GM19043 (cell line): ENCODE measurements around the gene SLC9A9.

Source experiments
- ATAC-seq: cut with Tn5 transposase; IDR thresholded peaks from one replicate; pipeline ENCODE4 v1.9.1; 2021; ENCODE audit warnings: low read depth; ENCODE audit not compliant: unreplicated experiment

The SLC9A9 gene

DNA sequence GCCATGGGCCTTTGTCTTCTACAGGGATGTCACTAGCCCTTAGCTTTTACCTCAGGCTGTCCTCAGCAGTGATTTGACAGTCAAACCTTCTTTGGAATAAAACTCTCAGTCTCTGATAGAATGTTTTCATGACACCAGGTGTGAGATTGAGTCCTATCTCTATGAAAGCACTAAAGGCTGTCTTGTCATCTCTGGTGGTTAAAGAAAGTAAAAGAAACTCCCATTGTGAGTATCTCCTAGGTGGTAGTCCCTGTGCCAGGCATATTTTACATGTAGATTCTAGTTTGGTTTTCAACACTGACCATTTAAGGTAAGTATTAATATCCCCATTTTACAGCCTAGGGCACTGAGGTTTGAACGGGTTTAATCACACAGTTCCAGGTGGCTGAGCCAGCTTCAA, 368.5 kb downstream of the SLC9A9 start:
- no peak for ATAC-seq

- no peak for ATAC-seq
These were observed 370.1 kb downstream of the SLC9A9 start for GRCh38 chr3:143478115-143478693.

GRCh38 chr3:143476965-143477640, 371.2 kb downstream of the SLC9A9 start:
- ATAC-seq = no peak

- ATAC-seq = no peak
These were observed 372.3 kb downstream of the SLC9A9 start for GRCh38 chr3:143475981-143476380.

DNA sequence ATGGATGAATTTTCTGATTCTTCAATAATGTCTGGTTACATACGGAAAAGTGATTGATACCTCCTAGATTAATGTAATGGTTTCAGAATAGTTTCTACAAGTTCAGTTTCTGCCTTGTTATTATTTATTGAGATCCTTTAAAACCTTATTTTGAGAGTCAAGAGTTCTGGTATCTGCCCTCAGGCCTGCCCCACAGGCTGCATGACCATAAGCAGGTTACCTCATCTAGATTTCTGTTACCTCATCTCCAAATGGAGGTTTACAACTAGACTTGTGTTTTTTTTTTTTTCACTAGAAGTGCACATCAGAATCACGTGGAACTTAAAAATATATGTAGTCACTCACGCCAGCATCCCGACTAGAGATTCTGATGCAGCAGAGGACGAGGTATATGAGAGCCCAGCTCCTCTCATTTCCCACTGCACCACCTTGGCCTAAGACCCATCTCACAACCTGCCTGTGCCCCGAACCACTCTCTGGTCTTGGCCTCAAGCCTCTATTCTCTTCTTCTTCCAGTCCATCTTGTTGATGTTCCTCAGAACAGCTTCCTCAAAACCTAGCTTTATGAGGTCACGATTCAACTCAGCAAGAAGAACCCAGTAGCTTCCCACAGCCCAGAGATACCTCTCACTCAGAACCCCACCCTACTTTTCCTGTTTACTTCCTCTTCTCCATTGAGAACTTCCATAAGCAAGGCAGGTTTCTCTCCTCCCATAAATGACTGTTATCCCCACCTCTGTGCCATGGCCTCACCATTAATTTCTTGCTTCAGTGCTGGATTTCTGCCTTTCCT, 375.3 kb downstream of the SLC9A9 start:
- ATAC-seq = no peak

DNA sequence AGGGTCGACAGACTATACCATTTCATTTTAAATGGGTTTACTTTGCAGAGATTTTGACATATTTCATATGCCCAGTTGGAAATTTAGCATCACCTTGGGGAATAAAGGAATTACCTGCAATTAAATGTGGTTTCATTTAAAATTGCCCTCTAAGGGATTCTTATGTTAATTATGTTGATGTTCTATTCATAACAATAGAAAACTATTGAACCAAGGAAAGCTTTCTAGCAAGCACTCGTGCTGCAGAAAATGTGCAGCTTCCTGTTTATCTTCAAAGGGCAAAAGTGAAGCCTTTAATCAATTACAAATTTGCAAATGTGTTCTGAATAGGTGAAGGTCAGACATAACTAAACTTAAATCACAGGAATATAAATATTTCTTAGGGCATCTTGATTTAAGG, 376.6 kb downstream of the SLC9A9 start:
- ATAC-seq = no peak

DNA sequence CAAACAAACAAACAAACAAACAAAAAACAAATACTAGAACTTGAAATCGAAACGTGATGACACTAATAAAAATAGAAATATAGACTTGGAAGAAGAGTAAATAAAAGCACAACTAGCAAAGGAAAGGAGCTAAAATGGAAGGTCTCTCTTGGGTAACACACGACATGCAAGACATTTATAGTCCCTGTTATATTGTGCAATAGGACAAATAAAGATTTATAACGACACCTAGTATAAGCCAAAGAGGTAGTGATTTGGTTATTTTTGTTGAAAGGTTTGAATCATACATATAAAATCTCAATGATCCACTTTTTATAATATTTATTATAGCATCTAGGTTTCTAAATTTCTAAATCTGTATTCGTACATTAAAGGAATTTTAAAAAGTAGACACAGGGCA, 379.1 kb downstream of the SLC9A9 start:
- ATAC-seq = no peak

- ATAC-seq = no peak
These were observed 382.6 kb downstream of the SLC9A9 start for GRCh38 chr3:143465666-143466065.

DNA sequence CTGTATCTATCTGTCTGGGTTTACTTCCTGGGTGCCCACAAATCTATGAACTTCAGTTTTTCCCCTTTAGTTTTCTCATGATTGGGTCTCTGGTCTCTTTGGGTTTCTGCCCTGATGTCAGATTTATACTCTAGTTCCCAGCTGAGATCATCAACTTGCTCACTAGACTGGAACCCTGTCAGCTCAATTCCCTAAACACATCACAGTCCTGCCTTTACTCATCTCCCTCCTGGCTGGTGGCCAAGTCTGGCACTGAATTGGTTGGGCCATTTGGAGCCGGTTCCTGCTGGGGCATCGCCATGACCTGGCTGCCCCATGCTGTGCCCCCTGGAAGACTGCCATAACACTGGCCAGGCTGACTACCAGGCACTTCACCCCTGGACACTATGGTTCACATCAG, 383.4 kb downstream of the SLC9A9 start:
- no peak for ATAC-seq

DNA sequence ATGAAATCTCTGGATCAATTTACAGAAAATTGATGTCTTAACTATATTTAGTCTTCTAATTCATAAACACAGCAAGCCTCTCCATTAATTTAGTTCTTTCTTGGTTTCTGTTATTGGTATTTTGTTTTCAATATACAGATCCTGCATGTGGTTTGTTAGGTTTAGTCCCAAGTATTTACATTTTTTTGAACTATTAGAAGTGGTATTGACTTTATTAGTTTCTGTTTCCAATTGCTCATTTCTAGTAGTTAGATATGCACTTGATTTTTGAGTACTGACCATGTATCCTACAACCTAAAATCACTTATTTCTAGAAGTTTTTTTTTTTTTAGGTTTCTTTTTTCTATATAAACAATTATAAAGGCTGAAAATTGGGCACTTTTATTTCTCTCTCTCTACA, 392.8 kb downstream of the SLC9A9 start:
- ATAC-seq = no peak

- ATAC-seq = no peak
These were observed 397.6 kb downstream of the SLC9A9 start for GRCh38 chr3:143450632-143451031.

- no peak for ATAC-seq
These were observed 400.8 kb downstream of the SLC9A9 start for GRCh38 chr3:143447491-143447890.

- peak; percentile 62 for ATAC-seq
These were observed 403.1 kb downstream of the SLC9A9 start for GRCh38 chr3:143445118-143445517.

DNA sequence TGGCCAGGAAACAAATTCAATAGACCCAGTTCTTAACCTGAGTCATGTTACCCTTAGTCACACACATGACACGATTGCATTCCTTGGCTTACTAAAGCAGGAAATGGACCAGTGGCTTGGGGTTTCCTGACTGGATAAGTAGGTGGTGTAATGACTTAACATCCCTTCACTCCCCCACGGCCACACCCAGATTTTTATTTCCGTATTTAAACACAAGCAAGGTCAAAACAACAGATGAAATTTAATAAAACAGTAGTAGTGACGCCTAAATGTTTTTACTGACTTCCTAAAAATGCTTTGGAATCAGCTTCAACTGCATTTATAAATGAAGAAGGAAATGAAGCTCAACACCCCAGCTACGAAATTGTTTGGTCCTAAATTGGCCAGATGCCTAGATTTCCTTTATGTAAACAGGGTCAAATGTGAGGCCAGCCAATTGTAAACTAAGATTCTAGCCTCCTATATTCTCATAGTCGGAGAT, 404.4 kb downstream of the SLC9A9 start:
- no peak for ATAC-seq

GRCh38 chr3:143442814-143443447, 405.3 kb downstream of the SLC9A9 start:
- ATAC-seq = no peak

GRCh38 chr3:143441516-143442171, 406.6 kb downstream of the SLC9A9 start:
- ATAC-seq = no peak

GRCh38 chr3:143439817-143440216, 408.5 kb downstream of the SLC9A9 start:
- ATAC-seq = no peak

DNA sequence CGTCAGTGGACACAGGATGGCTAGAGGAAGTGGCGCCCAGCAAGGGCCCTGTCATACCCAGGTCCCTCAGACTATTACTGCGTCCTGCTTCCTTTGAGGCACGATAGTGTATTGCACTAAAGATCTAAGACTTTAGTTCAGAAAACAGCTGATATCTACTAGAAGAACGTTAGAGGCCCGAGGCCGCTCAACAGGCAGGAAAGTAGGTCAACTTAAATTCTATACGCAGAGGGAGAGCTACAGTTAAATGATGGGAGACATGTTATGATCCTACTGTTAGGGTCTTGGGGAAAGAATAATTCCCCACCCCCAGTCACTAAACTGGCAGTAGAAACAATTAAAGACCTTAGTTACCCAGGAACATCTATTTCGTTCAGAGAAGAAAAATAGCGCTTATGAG, 410.9 kb downstream of the SLC9A9 start:
- ATAC-seq = no peak

- no peak for ATAC-seq
These were observed 411.9 kb downstream of the SLC9A9 start for GRCh38 chr3:143436231-143436930.

GRCh38 chr3:143433787-143434378, 414.4 kb downstream of the SLC9A9 start:
- ATAC-seq = no peak
